ENCODE results near the gene PHEX. TPM values are rescaled to one million over a fixed set of nuclear protein-coding genes. Genes with fewer than 3 reads are reported as not detected.

The PHEX gene
- polyA plus RNA-seq, 1 donor from 2014 or later, result 0.59 TPM

DNA sequence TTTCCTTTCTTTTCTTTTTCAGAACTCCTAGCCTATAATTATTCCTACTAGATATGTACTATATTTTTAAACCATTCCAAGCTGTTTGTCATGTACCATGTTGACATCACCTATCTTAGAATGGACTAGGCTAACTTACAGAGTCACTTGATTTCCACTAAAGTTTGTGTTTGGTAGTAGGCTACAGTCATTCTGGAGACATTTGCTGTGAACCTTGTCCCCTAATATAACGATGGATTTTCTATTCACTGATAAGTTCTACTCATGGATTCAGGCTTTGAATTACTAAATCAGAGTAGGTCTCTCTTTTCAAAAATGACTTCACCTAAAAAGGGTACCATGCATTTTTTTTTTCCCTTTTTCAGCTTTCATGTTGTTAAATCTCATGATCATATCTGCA is 93.4 kb downstream of the PHEX start:
- no peaks in the 10 kb centered on the region for H3F3A ChIP-seq (ENCODE audit: insufficient read depth, low read length, poor library complexity, severe bottlenecking)
- H4K20me1 ChIP-seq (ENCODE audit: insufficient read depth), result no peaks in the 10 kb centered on the region
- TF ChIP-seq SMC3 (conservative IDR thresholded peaks at IDR 0.05; ENCODE audit: poor library complexity) (no peak), RAD21 (conservative IDR thresholded peaks at IDR 0.05) (no peak), REST (IDR thresholded peaks at IDR 0.05; ENCODE audit: borderline replicate concordance) (no peak), CTCF (IDR thresholded peaks at IDR 0.05; ENCODE audit: poor library complexity, severe bottlenecking) (no peak), TAF1 (IDR thresholded peaks at IDR 0.05; ENCODE audit: low read depth) (no peak), EP300 (conservative IDR thresholded peaks at IDR 0.05; ENCODE audit: poor library complexity, severe bottlenecking) (no peak), EZH2 (IDR thresholded peaks at IDR 0.05; ENCODE audit: borderline replicate concordance, insufficient read depth, low read length, poor library complexity, severe bottlenecking) (no peak), MXI1 (conservative IDR thresholded peaks at IDR 0.05; ENCODE audit: poor library complexity, severe bottlenecking) (no peak), POLR2AphosphoS5 (IDR thresholded peaks at IDR 0.05) (no peak)
- H2AFZ ChIP-seq (ENCODE audit: low read depth, low read length), result no peak overlapping the region
- H3K36me3 ChIP-seq (ENCODE audit: insufficient read depth, low read length), result no peaks in the 10 kb centered on the region
- H3K9me2 ChIP-seq (ENCODE audit: insufficient read depth, low read length), result no peaks in the 10 kb centered on the region
- H3K27ac ChIP-seq (ENCODE audit: low read length), result no peak overlapping the region
- H3K9ac ChIP-seq (ENCODE audit: low read length), result no peak overlapping the region
- H3K27me3 ChIP-seq (ENCODE audit: insufficient read depth, low read depth, low read length), result no peaks in the 10 kb centered on the region
- H3K9me3 ChIP-seq (ENCODE audit: low read length), result no peaks in the 10 kb centered on the region
- H3K79me2 ChIP-seq (replicated peaks; ENCODE audit: insufficient read depth, low read length), result no peaks in the 10 kb centered on the region
- no peak overlapping the region for H3K4me2 ChIP-seq (ENCODE audit: low read length)
- no peak overlapping the region for H3K4me3 ChIP-seq (ENCODE audit: low read length)

GRCh38 chrX:22126327-22126726 is 94.2 kb downstream of the PHEX start:
- Histone ChIP-seq H3K9me3 (ENCODE audit: low read length) (no peaks in the 10 kb centered on the region), H3K9ac (ENCODE audit: low read length) (no peak overlapping the region), H3K79me2 (replicated peaks; ENCODE audit: insufficient read depth, low read length) (no peaks in the 10 kb centered on the region), H2AFZ (ENCODE audit: low read depth, low read length) (no peak overlapping the region), H3K27me3 (ENCODE audit: insufficient read depth, low read depth, low read length) (no peaks in the 10 kb centered on the region), H3F3A (ENCODE audit: insufficient read depth, low read length, poor library complexity, severe bottlenecking) (no peaks in the 10 kb centered on the region), H4K20me1 (ENCODE audit: insufficient read depth) (no peaks in the 10 kb centered on the region), H3K27ac (ENCODE audit: low read length) (no peak overlapping the region), H3K4me2 (ENCODE audit: low read length) (no peak overlapping the region), H3K4me3 (ENCODE audit: low read length) (no peak overlapping the region), H3K36me3 (ENCODE audit: insufficient read depth, low read length) (no peaks in the 10 kb centered on the region), H3K9me2 (ENCODE audit: insufficient read depth, low read length) (no peaks in the 10 kb centered on the region)
- TF ChIP-seq REST (IDR thresholded peaks at IDR 0.05; ENCODE audit: borderline replicate concordance) (no peak), POLR2AphosphoS5 (IDR thresholded peaks at IDR 0.05) (no peak), CTCF (IDR thresholded peaks at IDR 0.05; ENCODE audit: poor library complexity, severe bottlenecking) (no peak), RAD21 (conservative IDR thresholded peaks at IDR 0.05) (no peak), MXI1 (conservative IDR thresholded peaks at IDR 0.05; ENCODE audit: poor library complexity, severe bottlenecking) (no peak), EP300 (conservative IDR thresholded peaks at IDR 0.05; ENCODE audit: poor library complexity, severe bottlenecking) (no peak), EZH2 (IDR thresholded peaks at IDR 0.05; ENCODE audit: borderline replicate concordance, insufficient read depth, low read length, poor library complexity, severe bottlenecking) (no peak), SMC3 (conservative IDR thresholded peaks at IDR 0.05; ENCODE audit: poor library complexity) (no peak), TAF1 (IDR thresholded peaks at IDR 0.05; ENCODE audit: low read depth) (no peak)
